Hepatocyte (in vitro differentiated cells): ENCODE data around the gene KNSTRN.

Experiments
- EZH2 ChIP-seq: fragments of 200-600 bp; sonication (generic); IDR thresholded peaks from 2 replicates; pipeline ENCODE4 v1.6.1; 2016; ENCODE audit warnings: antibody characterized with exemption, mild to moderate bottlenecking, borderline replicate concordance
- EZH2phosphoT487 ChIP-seq: fragments of 200-600 bp; sonication (generic); IDR thresholded peaks from one replicate; pipeline ENCODE4 v1.6.1; 2018; ENCODE audit warnings: antibody characterized with exemption, mild to moderate bottlenecking, low read depth, moderate library complexity; ENCODE audit not compliant: unreplicated experiment, severe bottlenecking
- TF ChIP-seq, protein P1 (sequence below): fragments of 200-600 bp; sonication (generic); IDR thresholded peaks from 2 replicates; pipeline ENCODE4 v1.5.1; 2016; ENCODE audit warnings: antibody characterized with exemption, mild to moderate bottlenecking; ENCODE audit not compliant: poor library complexity

DNA sequence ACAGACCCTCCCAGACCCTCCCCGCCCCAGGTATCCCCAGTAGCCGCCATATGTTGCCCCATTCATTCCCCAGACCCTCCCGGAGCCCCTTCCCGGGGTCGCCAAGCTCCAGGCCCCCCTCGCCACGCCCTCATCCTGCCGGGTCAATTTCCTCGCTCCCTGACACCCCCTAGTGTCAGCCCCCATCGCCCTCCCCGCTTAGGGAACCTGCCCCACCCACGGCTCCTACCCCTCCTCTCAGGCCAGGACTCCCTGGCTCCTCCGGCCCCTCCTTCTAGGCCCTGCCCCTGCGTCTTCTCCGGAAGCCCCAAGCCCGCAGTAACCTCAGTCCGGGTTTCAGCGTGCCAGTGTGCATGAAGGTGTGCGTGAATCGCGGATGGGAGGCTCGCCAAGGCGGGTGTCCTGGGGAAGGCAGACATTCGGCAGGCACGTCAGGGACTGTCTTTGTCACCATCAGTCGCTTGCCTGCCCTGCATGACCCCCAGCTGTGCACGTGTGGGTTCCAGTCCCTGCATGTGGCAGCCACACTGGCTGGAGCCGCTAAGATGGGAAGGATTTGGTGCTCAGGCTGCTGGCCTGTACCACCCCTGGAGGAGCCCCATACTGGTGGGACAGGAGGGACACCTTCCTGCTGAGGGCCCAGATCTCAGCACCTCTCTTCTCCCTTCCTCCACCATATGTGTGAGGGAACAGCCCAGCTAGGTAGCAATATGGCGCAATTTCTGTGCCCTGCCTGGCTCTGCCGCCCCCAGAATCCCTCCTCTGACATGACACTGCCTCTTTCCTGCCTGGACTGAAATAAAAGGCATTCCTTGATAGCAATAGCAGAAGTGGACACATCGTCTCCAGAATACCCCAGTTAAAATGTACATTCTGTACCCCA, 23.8 kb upstream of the KNSTRN start:
- TF ChIP-seq, protein P1, sequence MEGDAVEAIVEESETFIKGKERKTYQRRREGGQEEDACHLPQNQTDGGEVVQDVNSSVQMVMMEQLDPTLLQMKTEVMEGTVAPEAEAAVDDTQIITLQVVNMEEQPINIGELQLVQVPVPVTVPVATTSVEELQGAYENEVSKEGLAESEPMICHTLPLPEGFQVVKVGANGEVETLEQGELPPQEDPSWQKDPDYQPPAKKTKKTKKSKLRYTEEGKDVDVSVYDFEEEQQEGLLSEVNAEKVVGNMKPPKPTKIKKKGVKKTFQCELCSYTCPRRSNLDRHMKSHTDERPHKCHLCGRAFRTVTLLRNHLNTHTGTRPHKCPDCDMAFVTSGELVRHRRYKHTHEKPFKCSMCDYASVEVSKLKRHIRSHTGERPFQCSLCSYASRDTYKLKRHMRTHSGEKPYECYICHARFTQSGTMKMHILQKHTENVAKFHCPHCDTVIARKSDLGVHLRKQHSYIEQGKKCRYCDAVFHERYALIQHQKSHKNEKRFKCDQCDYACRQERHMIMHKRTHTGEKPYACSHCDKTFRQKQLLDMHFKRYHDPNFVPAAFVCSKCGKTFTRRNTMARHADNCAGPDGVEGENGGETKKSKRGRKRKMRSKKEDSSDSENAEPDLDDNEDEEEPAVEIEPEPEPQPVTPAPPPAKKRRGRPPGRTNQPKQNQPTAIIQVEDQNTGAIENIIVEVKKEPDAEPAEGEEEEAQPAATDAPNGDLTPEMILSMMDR, result peak; percentile 2
- TF ChIP-seq EZH2 (no peak), EZH2phosphoT487 (no peak)
